ENCODE measurements around the gene PRCD.

Gene PRCD

GRCh38 chr17:76534831-76535732 lies 4.8 kb upstream of the PRCD start:
- H3K36me3 ChIP-seq: no peaks in the 10 kb centered on the region
- H3K4me1 ChIP-seq: peaks cover 75% of the 10 kb centered on the region
- no peak for TF ChIP-seq Cebpa-rat (IDR thresholded peaks at IDR 0.05)
- peak overlapping the region; percentile 69 for H3K27ac ChIP-seq
- H3K9me3 ChIP-seq: no peaks in the 10 kb centered on the region
- H4K20me1 ChIP-seq: no peaks in the 10 kb centered on the region
- peaks cover 45% of the 10 kb centered on the region for H3K27me3 ChIP-seq
- no peak overlapping the region for H3K4me3 ChIP-seq
- peak overlapping the region; percentile 98 for H3K4me2 ChIP-seq
- H3K9ac ChIP-seq: peak overlapping the region; percentile 65; the same call in 1 of the 2 replicates

DNA sequence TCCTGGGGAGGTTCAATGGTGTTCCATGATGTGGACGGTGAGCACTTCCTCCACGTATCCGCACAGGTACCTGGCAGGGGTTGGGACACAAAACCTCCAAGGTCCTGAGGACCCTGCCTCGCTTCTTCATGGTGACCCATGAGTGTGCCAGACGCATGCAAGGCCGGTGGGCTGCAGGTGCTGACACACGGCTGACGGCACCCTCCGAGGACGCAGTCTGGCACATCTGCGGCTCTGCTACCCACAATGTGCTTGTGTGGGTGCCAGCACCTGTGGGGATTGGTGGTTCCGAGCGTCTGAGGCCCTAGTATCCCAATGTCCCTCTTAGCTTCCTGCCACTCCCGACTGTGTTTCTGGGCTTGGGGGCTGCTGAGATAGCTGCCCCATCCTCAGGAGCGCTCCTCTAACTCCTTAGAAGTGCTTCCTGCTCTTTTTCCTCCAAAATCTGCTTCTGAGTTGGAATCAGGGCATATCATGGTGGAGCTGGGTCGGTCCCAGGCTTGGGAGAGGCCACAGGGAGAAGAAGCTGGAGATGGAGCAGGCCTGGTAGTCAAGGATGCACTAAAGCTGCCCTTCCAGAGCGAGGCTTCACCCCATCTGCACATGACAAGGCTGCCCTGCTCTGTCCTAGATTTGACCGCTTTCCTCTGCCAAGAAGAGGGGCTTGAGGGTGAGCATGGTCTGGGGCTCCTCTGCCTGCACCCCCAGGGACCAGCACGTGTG lies 3.9 kb upstream of the PRCD start:
- Histone ChIP-seq H4K20me1 (no peaks in the 10 kb centered on the region), H3K4me1 (peaks cover 75% of the 10 kb centered on the region), H3K36me3 (no peaks in the 10 kb centered on the region), H3K4me3 (no peak overlapping the region), H3K27me3 (peaks cover 45% of the 10 kb centered on the region), H3K9me3 (no peaks in the 10 kb centered on the region), H3K27ac (peak overlapping the region; percentile 69), H3K9ac (peak overlapping the region; percentile 65; the same call in 1 of the 2 replicates), H3K4me2 (peak overlapping the region; percentile 98)
- no peak for TF ChIP-seq Cebpa-rat (IDR thresholded peaks at IDR 0.05)

DNA sequence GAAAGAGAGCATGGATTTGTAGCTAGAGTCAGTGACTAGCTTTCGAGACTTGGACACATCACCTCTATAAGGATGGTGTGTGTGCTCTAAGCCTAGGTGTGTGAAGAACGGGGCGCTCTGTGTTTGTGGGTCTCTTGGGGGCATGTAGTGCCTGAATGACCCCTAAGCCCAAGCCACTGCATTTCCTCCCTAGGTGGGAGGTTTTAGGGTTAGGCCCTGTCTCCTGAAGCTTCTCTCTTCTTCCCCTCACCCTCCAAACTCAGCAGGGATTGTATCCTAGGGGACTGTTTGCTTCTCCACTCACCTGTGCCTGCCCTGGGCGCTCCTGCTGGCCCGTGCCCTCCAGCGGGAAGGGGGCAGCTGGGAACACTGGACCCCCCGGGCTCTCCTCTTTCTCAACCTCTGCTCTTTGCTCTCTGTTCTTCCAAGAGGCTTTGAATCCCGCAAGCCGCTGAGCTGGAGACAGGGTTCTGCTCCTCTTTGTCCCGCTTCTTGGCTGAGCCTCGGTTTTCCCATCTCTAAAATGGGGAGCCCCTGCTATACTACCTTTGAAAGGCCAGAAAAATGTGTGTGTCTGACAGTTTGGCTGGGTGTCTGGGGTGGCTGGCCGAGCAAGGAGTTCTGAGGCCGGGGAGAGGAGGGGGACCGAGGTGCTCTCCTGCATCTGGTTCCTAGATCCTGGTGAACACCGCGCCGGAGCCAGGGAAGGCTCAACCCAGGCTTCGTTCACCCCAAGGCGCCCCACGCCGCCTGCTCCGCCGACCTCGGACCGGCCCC lies 3.1 kb upstream of the PRCD start:
- H3K27ac ChIP-seq: no peak overlapping the region
- no peaks in the 10 kb centered on the region for H4K20me1 ChIP-seq
- no peak for TF ChIP-seq Cebpa-rat (IDR thresholded peaks at IDR 0.05)
- H3K4me1 ChIP-seq: peaks cover 75% of the 10 kb centered on the region
- no peak overlapping the region for H3K9ac ChIP-seq
- peak overlapping the region; percentile 70; the same call in 1 of the 2 replicates for H3K4me3 ChIP-seq
- peaks cover 45% of the 10 kb centered on the region for H3K27me3 ChIP-seq
- no peaks in the 10 kb centered on the region for H3K9me3 ChIP-seq
- H3K4me2 ChIP-seq: peak overlapping the region; percentile 98
- no peaks in the 10 kb centered on the region for H3K36me3 ChIP-seq

DNA sequence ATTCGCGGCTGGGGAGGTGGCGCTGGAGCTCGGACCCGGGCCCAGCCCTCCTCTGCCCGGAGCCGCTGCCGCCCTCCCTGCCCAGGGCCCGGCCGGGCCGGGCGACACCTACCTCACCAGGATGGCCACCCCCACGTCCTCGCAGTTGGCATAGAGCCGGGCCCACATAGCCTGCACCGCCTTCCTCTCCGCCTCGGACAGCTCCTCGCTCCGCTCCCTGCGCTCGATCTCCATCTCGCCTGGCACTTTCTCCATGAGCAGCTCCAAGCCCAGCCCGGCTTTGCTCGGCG lies 2.6 kb upstream of the PRCD start:
- H3K27ac ChIP-seq: no peak overlapping the region
- no peaks in the 10 kb centered on the region for H4K20me1 ChIP-seq
- peaks cover 48% of the 10 kb centered on the region for H3K27me3 ChIP-seq
- no peaks in the 10 kb centered on the region for H3K9me3 ChIP-seq
- H3K4me2 ChIP-seq: peak overlapping the region; percentile 98
- peaks cover 78% of the 10 kb centered on the region for H3K4me1 ChIP-seq
- no peaks in the 10 kb centered on the region for H3K36me3 ChIP-seq
- H3K4me3 ChIP-seq: peak overlapping the region; percentile 70; the same call in 1 of the 2 replicates
- no peak for TF ChIP-seq Cebpa-rat (IDR thresholded peaks at IDR 0.05)
- H3K9ac ChIP-seq: no peak overlapping the region

DNA sequence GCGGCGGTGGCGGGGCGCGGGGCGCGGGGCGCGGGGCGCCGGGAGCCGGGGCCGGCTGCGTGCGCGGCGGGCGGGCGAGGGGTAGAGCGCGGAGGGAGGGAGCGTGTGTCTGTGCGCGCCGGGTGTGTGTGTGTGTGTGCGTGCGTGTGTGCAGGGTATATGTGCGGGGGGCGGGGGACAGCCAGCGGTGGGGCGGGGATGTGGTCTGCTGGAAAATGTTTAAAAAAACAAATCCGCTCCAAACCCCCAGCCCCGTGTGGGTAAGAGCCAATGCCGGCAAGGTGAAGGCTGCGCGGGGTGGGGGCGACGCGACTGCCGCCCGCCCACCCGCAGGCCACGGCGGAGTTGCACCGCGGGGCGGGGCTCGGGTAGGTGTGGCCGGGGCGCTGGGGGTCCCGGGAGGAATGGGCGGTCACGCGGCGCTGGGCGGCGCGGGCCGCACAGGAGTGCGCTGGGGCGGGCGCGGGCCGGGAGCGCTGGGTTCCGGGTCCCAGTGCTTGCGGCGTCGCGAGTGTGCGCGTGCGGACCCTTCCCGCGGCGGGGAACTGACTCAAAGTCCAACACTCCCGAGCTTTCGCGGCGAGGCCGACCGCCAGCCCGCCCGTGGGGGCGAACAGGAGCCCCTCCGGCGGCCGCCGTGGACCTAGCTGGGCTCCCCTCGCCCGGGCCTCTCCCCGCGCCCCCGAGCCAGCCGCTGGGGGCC lies 2.1 kb upstream of the PRCD start, which contains the start of gene CYGB:
CYGB (minus strand) TSS at position 132 of the 703 bp plus-strand sequence. CDS start 167 bp downstream, outside the sequence.
- H4K20me1 ChIP-seq: no peaks in the 10 kb centered on the region
- no peak for TF ChIP-seq Cebpa-rat (IDR thresholded peaks at IDR 0.05)
- no peaks in the 10 kb centered on the region for H3K36me3 ChIP-seq
- peak within 1 kb of the TSS; percentile 70 for H3K4me3 ChIP-seq
- peak within 1 kb of the TSS; percentile 83 for H3K27ac ChIP-seq
- peaks cover 83% of the 10 kb centered on the region for H3K4me1 ChIP-seq
- H3K9ac ChIP-seq: peak within 1 kb of the TSS; percentile 81
- H3K4me2 ChIP-seq: peak within 1 kb of the TSS; percentile 98
- peaks cover 53% of the 10 kb centered on the region for H3K27me3 ChIP-seq
- H3K9me3 ChIP-seq: no peaks in the 10 kb centered on the region

GRCh38 chr17:76538281-76538931 lies 1.4 kb upstream of the PRCD start:
- H3K27ac ChIP-seq: peak overlapping the region; percentile 83
- peak overlapping the region; percentile 81 for H3K9ac ChIP-seq
- peak overlapping the region; percentile 70 for H3K4me3 ChIP-seq
- H3K4me2 ChIP-seq: peak overlapping the region; percentile 98
- H3K36me3 ChIP-seq: no peaks in the 10 kb centered on the region
- peaks cover 90% of the 10 kb centered on the region for H3K4me1 ChIP-seq
- H3K9me3 ChIP-seq: no peaks in the 10 kb centered on the region
- H3K27me3 ChIP-seq: peaks cover 60% of the 10 kb centered on the region
- no peaks in the 10 kb centered on the region for H4K20me1 ChIP-seq
- TF ChIP-seq Cebpa-rat (IDR thresholded peaks at IDR 0.05): no peak

DNA sequence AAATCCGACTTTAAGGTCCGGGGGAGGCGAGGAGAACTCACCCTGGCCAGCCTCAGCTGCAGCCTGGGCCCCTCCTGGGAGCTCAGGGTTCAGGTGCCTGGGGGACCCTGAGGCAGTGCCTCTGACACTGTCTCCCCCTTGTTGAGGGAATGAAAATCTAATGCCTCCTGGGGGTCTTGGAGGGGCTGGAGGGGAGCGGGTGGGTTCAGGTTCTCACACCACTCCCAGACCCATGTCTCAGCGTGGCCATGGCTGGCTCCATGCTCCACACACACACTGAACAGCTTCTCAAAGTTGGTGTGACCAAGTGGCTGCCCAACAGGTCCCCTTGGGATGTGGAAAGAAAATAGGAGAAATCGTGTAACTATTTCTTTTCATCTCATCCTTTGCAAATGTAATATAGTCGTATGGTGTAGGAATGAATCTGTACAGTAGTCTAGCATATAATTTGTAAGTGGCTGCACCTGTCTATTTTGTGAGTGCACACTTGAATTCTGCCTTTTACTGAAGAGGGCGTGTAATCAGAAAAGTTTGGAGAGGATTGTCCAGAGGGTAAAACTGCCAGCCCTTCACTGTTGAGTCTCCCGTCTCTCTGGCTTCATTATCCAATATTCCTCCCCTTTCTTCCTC lies 788 bp upstream of the PRCD start:
- Histone ChIP-seq H3K4me2 (peak overlapping the region; percentile 98), H3K4me3 (peak overlapping the region; percentile 70), H3K4me1 (peaks cover 97% of the 10 kb centered on the region), H3K9me3 (no peaks in the 10 kb centered on the region), H4K20me1 (no peaks in the 10 kb centered on the region), H3K27me3 (peaks cover 67% of the 10 kb centered on the region), H3K36me3 (no peaks in the 10 kb centered on the region), H3K27ac (no peak overlapping the region), H3K9ac (no peak overlapping the region)
- no peak for TF ChIP-seq Cebpa-rat (IDR thresholded peaks at IDR 0.05)
